GM12892 (cell line): ENCODE data around the gene HPGDS. TPM values are rescaled to one million over a fixed set of nuclear protein-coding genes. Genes with fewer than 3 reads are reported as not detected.
"Not testable (repeated sequence)": the region's sequence is repeated elsewhere in the genome, so short reads cannot be mapped to it uniquely, and the experiment has no call there.

Source experiments
- DNase-seq: peaks from one replicate; pipeline ENCODE4 v3.0.0; 2011; ENCODE audit not compliant: insufficient read length
- FAIRE-seq: peaks from 2 replicates; lab custom pipeline; 2011; peaks lifted over from hg19 to GRCh38; lab: Jason Lieb, UNC
- POLR2A ChIP-seq: IDR thresholded peaks from 2 replicates; pipeline ENCODE4 v1.6.1; 2011; ENCODE audit warnings: low read depth, low read length, control low read depth
- POLR2AphosphoS5 ChIP-seq: IDR thresholded peaks from 2 replicates; pipeline ENCODE4 v1.6.1; 2011; ENCODE audit warnings: low read depth, low read length, control low read depth
- TAF1 ChIP-seq: IDR thresholded peaks from 2 replicates; pipeline ENCODE4 v1.6.1; 2011; ENCODE audit warnings: low read depth, mild to moderate bottlenecking, control low read depth, low read length, borderline replicate concordance
- polyA plus RNA-seq: library from polyadenylated mRNA; unstranded; fragments of >200 nt; gene quantifications from one replicate; pipeline ENCODE4 v1.2.1, GENCODE V29; 2012; ENCODE audit warnings: missing spikeins, inconsistent platforms; ENCODE audit not compliant: missing spikeins

HPGDS gene
- polyA plus RNA-seq: not detected

GRCh38 chr4:94342694-94343093 lies at the start of gene HPGDS:
HPGDS (minus strand) TSS chr4:94342836; CDS start chr4:94334629, 8,207 bp downstream.
- FAIRE-seq: peak; percentile 30
- no peak for DNase-seq
- TF ChIP-seq POLR2AphosphoS5: no peak
- TF ChIP-seq POLR2A: no peak
- TF ChIP-seq TAF1: no peak

DNA sequence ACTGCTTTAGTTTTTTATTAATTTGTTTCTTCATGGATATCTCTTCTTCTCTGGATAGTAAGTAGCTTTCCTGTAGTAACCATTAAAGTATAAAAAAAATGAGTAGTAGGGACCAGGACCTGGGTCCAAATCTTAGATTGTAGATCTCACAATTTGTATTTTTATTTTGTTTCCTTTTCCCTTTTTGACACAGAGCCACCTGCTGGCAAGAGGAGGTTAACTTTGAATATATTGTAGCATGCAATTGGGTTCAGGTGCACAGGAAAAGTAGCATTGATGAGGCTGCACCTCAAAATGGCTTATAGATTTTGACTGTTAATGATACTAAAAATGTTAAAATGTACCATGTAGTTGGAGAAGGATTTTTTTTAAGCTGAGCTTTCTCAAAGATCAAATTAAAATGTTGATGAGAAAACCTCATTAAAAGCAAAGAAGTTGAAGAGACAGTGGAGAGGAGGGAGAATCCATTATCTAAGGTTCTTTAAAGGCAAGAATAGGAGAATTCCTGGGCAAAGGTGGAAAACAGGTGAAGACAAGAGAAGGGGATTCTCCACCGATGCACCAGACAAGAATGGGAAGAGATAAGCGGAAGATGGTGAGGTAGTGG lies 48.3 kb upstream of the HPGDS start:
- DNase-seq: no peak
- no peak for FAIRE-seq
- TF ChIP-seq POLR2A (no peak), POLR2AphosphoS5 (no peak), TAF1 (no peak)

DNA sequence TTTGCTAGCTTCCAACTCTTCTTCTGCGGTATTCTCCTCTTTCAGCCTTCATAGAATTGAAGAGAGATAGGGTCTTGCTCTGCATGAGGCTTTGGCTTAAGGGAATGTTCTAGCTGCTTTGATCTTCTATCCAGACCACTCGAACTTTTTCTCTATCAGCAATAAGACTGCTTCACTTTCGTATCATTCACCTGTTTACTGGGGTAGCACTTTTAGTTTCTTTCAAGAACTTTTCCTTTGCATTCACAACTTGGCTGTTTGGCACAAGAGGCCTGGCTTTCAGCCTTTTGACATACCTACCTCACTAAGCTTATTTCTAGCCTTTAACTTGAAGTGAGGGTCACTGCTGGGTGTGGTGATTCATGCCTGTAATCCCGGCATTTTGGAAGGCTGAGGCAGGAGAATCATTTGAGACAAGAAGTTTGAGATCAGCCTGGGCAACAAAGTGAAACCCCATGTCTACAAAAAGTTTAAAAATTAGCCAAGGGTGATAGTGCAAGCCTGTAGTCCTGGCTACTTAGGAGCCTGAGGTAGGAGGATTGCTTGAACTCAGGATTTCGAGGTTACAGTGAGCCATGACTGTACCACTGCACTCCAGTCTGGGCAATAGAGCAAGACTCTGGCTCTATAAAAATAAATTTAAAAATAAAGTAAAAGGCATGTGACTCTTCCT lies 47.1 kb upstream of the HPGDS start:
- no peak for FAIRE-seq
- no peak for DNase-seq

DNA sequence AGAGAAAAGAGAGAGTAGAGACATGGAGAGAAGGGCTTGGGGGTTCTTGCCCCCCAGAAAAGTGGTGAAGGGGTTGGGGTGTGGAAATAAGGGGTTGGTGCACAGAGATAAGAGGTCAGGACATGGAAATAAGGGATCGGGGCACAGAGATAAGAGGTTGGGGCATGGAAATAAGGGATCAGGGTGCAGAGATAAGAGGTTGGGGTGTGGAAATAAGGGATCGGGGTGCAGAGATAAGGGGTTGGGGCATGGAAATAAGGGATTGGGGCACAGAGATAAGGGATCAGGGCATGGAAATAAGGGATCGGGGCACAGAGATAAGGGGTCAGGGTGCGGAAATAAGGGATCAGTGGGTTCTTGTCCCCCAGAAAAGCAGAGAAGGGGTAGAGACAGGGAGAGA lies 45.3 kb upstream of the HPGDS start:
- not testable (repeated sequence) for DNase-seq, FAIRE-seq

More for the DNA sequence above, 47.1 kb upstream of the HPGDS start:
- TF ChIP-seq POLR2AphosphoS5 (no peak), POLR2A (no peak), TAF1 (no peak)

- DNase-seq, FAIRE-seq: not testable (repeated sequence)
Measured at GRCh38 chr4:94385452-94385851, 42.8 kb upstream of the HPGDS start.

GRCh38 chr4:94382891-94383290 lies 40.3 kb upstream of the HPGDS start:
- DNase-seq, FAIRE-seq: not testable (repeated sequence)

GRCh38 chr4:94378047-94378446 lies 35.4 kb upstream of the HPGDS start:
- no peak for TF ChIP-seq TAF1
- no peak for TF ChIP-seq POLR2A
- FAIRE-seq (no peak), DNase-seq (no peak)

DNA sequence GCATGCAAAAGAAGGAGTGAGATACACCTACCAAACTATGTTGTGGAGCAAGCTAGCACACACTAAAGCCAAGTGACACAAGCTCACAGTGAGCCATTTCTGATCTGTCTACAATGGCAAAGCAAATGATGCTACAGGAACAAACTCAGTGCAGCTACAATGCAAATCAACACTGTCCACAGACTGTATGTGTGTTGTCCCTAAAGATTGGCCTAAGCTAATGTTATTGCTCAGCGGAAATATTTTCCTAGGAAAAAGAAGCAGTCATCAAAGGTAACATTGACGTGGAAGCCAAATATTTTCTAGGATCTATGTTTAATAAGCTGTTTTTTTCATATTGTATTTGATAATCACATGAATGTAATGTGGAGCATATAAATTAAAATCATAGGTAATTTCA lies 34.7 kb upstream of the HPGDS start:
- DNase-seq (no peak), FAIRE-seq (no peak)
- TF ChIP-seq POLR2AphosphoS5 (no peak), TAF1 (no peak), POLR2A (no peak)

DNA sequence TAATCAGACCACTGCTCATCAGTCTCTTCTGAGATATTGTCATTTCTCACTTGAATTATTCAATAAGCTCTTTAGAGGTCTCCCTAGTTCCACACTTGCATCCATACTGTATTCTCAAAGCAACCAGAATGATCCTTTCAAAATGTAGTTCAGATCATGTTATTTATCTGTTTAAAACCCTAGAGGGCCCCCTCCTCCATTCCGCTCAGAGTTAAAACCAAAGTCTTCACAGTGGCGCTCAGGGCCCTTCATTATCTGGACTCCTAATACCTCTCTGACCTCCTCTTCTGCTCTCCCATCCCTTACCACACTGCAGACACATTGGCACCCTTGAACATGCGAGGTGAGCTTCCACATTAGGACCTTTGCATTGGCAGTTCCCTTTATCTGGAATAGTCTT lies 32.7 kb upstream of the HPGDS start:
- no peak for TF ChIP-seq POLR2A
- DNase-seq (no peak), FAIRE-seq (no peak)

GRCh38 chr4:94373752-94374151 lies 31.1 kb upstream of the HPGDS start:
- TF ChIP-seq POLR2AphosphoS5 (no peak), POLR2A (no peak), TAF1 (no peak)
- DNase-seq: no peak
- no peak for FAIRE-seq

GRCh38 chr4:94372991-94373390 lies 30.4 kb upstream of the HPGDS start:
- FAIRE-seq (no peak), DNase-seq (no peak)
- TF ChIP-seq POLR2A: no peak
- no peak for TF ChIP-seq POLR2AphosphoS5
- no peak for TF ChIP-seq TAF1

DNA sequence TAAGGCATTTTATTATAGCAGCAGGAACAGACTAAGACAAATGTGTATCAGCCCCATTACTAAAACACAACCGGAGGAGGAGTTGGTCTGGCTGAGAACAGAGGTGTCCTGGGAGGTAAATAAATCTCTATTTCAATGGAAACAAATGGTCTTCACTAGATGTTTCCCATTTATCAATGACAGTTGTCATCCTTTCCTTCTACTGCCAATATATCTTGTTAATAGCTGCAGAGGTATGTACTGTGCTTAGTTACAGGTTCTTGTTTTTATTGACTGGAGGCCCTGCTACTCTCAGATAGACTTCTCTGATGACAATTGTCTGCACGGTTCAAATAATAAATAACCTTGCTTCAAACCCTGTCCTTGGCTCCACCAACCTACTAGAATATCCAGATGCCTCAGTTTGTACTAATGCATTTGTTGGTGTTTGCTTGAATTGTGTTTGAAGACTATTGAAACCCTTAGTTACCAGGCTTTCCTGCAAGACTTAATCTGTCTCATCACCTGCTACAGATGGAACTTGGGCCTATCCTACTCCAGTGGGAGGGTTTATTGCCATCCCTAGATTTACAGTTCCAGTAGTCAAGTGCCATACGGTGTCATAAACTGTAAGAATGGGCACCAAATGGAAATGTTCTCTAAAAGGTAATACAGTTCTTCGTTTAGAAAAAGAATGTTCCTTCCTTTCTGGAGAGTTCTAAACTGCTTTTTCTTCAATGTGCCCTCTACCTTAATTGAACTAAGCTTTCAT lies 29.8 kb upstream of the HPGDS start:
- DNase-seq: no peak

GRCh38 chr4:94371290-94371689 lies 28.7 kb upstream of the HPGDS start:
- DNase-seq (no peak), FAIRE-seq (no peak)
- TF ChIP-seq TAF1 (no peak), POLR2AphosphoS5 (no peak), POLR2A (no peak)

More for the DNA sequence above, 29.8 kb upstream of the HPGDS start:
- TF ChIP-seq TAF1: no peak
- no peak for TF ChIP-seq POLR2A
- no peak for TF ChIP-seq POLR2AphosphoS5
- no peak for FAIRE-seq
